HepG2 (cell line): ENCODE data around the gene TMED5.

Experiments used
- EZH2 ChIP-seq: conservative IDR thresholded peaks from 2 replicates; pipeline ENCODE4 v1.6.1; 2012; ENCODE audit warnings: mild to moderate bottlenecking, low read depth, low read length, moderate library complexity
- FOXA3 ChIP-seq: IDR thresholded peaks from 2 replicates; pipeline ENCODE4 v1.6.1; 2016; ENCODE audit warnings: missing genetic modification reagents, missing compliant biosample characterization
- GABPA ChIP-seq, 2 experiments: IDR thresholded peaks; 2 replicates each; pipeline ENCODE4 v1.6.1; 2011 to 2016; ENCODE audit warnings: low read depth in 2 of 2, low read length in 1 of 2, missing biosample characterization in 1 of 2, missing genetic modification characterization in 1 of 2
- NFIC ChIP-seq: IDR thresholded peaks from 2 replicates; pipeline ENCODE4 v1.6.1; 2012; ENCODE audit warnings: mild to moderate bottlenecking, low read length, inconsistent platforms
- ZBTB25 ChIP-seq: IDR thresholded peaks from 2 replicates; pipeline ENCODE4 v1.6.1; 2018; ENCODE audit warnings: missing genetic modification reagents
- ZNF232 ChIP-seq: sonication (generic); formaldehyde crosslinking; IDR thresholded peaks from 2 replicates; pipeline ENCODE4 v1.4.0; 2020; ENCODE audit warnings: missing genetic modification reagents, borderline replicate concordance
- ZNF354B ChIP-seq: sonication (generic); formaldehyde crosslinking; IDR thresholded peaks from 2 replicates; pipeline ENCODE4 v1.8.0; 2022; ENCODE audit warnings: mild to moderate bottlenecking, missing genetic modification reagents
- TF ChIP-seq, protein P1 (sequence below): sonication (generic); formaldehyde crosslinking; IDR thresholded peaks from 2 replicates; pipeline ENCODE4 v1.5.0; 2020; ENCODE audit warnings: mild to moderate bottlenecking, missing genetic modification reagents, moderate library complexity

- TF ChIP-seq EZH2 (no peak), ZBTB25 (CRISPR knock-in tag) (no peak), FOXA3 (CRISPR knock-in tag) (no peak), GABPA (IDR thresholded peaks at IDR 0.05; ENCODE audit: low read depth, low read length) (no peak), GABPA (CRISPR knock-in tag; IDR thresholded peaks at IDR 0.05; ENCODE audit: low read depth) (no peak), ZNF232 (CRISPR knock-in tag) (no peak), ZNF354B (no peak), NFIC (no peak)
- TF ChIP-seq, protein P1, sequence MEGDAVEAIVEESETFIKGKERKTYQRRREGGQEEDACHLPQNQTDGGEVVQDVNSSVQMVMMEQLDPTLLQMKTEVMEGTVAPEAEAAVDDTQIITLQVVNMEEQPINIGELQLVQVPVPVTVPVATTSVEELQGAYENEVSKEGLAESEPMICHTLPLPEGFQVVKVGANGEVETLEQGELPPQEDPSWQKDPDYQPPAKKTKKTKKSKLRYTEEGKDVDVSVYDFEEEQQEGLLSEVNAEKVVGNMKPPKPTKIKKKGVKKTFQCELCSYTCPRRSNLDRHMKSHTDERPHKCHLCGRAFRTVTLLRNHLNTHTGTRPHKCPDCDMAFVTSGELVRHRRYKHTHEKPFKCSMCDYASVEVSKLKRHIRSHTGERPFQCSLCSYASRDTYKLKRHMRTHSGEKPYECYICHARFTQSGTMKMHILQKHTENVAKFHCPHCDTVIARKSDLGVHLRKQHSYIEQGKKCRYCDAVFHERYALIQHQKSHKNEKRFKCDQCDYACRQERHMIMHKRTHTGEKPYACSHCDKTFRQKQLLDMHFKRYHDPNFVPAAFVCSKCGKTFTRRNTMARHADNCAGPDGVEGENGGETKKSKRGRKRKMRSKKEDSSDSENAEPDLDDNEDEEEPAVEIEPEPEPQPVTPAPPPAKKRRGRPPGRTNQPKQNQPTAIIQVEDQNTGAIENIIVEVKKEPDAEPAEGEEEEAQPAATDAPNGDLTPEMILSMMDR (CRISPR knock-in tag): no peak
Observed at GRCh38 chr1:93143136-93143535, 37.1 kb downstream of the TMED5 start.
